A673 (cell line): ENCODE results near the gene TBCD. TPM values are rescaled to one million over a fixed set of nuclear protein-coding genes. Genes with fewer than 3 reads are reported as not detected.

ENCODE experiments used
- BruUV-seq: library from RNA; stranded (reverse); fragments of 400-500 nt; replicated peaks from 2 replicates; lab custom pipeline; 2021; lab: Mats Ljungman, UMichigan
- CTCF ChIA-PET: fragments of 300-600 bp; sonication (Branson Sonifier 250); formaldehyde crosslinking; loops from one replicate; lab custom pipeline; 2022; ENCODE audit warnings: antibody characterized with exemption; lab: Charles Lee
- POLR2A ChIA-PET: fragments of 300-600 bp; sonication (Branson Sonifier 250); formaldehyde crosslinking; loops from one replicate; lab custom pipeline; 2022; ENCODE audit warnings: antibody characterized with exemption; ENCODE audit not compliant: low non-redundant PET; lab: Charles Lee
- DNase-seq: peaks from one replicate; pipeline ENCODE4 v3.0.0-alpha.2; 2015; ENCODE audit warnings: low spot score
- H3K27ac ChIP-seq: fragments of 200-600 bp; sonication (generic); 2 replicates; pipeline ENCODE4 v1.5.1; 2016; ENCODE audit warnings: mixed run types, low read depth, mild to moderate bottlenecking, mixed read lengths, antibody characterized with exemption, low read length; ENCODE audit not compliant: poor library complexity, severe bottlenecking
- H3K27me3 ChIP-seq: fragments of 200-600 bp; sonication (generic); replicated peaks from 2 replicates; pipeline ENCODE4 v1.6.1; 2017; ENCODE audit warnings: mixed run types, low read depth, mild to moderate bottlenecking, mixed read lengths, antibody characterized with exemption, low read length; ENCODE audit not compliant: insufficient read depth, poor library complexity
- H3K36me3 ChIP-seq: fragments of 200-600 bp; sonication (generic); 2 replicates; pipeline ENCODE4 v1.6.1; 2016; ENCODE audit warnings: mixed run types, mild to moderate bottlenecking, mixed read lengths, antibody characterized with exemption, low read length; ENCODE audit not compliant: insufficient read depth, poor library complexity, severe bottlenecking
- H3K4me1 ChIP-seq: fragments of 200-600 bp; sonication (generic); 2 replicates; pipeline ENCODE4 v1.6.1; 2017; ENCODE audit warnings: mixed run types, mild to moderate bottlenecking, mixed read lengths, antibody characterized with exemption, low read length; ENCODE audit not compliant: insufficient read depth, poor library complexity, severe bottlenecking
- H3K4me3 ChIP-seq: fragments of 200-600 bp; sonication (generic); 2 replicates; pipeline ENCODE4 v1.5.1; 2016; ENCODE audit warnings: low read depth, mixed run types, mild to moderate bottlenecking, mixed read lengths, low read length; ENCODE audit not compliant: poor library complexity, severe bottlenecking
- H3K9me3 ChIP-seq: fragments of 200-600 bp; sonication (generic); 2 replicates; pipeline ENCODE4 v1.6.1; 2016; ENCODE audit warnings: mixed run types, low read depth, mild to moderate bottlenecking, mixed read lengths, antibody characterized with exemption, low read length; ENCODE audit not compliant: poor library complexity, severe bottlenecking
- EZH2 ChIP-seq: fragments of 200-600 bp; sonication (generic); IDR thresholded peaks from 2 replicates; pipeline ENCODE4 v1.6.1; 2017; ENCODE audit warnings: borderline replicate concordance, low read depth, mild to moderate bottlenecking, mixed read lengths, antibody characterized with exemption, low read length; ENCODE audit not compliant: poor library complexity, severe bottlenecking
- intact Hi-C: fragments of 100-400 bp; cut with micrococcal nuclease; formaldehyde crosslinking; loops from one replicate; pipeline ENCODE4 v1.10.0; 2022; ENCODE audit not compliant: unreplicated experiment
- total RNA-seq: library from RNA; stranded (reverse); gene quantifications from 2 replicates; pipeline ENCODE4 v1.2.3, GENCODE V29; 2021
- TF ChIP-seq, protein P1 (sequence below): fragments of 300-800, 200-600 bp; sonication (generic); conservative IDR thresholded peaks from 2 replicates; pipeline ENCODE4 v1.5.1; 2017; ENCODE audit warnings: low read depth, mild to moderate bottlenecking, antibody characterized with exemption, low read length, moderate library complexity, mixed read lengths

Gene TBCD
- total RNA-seq, 1 experiment from 2014 or later: 113 TPM

- TF ChIP-seq EZH2: no peak
- TF ChIP-seq, protein P1, sequence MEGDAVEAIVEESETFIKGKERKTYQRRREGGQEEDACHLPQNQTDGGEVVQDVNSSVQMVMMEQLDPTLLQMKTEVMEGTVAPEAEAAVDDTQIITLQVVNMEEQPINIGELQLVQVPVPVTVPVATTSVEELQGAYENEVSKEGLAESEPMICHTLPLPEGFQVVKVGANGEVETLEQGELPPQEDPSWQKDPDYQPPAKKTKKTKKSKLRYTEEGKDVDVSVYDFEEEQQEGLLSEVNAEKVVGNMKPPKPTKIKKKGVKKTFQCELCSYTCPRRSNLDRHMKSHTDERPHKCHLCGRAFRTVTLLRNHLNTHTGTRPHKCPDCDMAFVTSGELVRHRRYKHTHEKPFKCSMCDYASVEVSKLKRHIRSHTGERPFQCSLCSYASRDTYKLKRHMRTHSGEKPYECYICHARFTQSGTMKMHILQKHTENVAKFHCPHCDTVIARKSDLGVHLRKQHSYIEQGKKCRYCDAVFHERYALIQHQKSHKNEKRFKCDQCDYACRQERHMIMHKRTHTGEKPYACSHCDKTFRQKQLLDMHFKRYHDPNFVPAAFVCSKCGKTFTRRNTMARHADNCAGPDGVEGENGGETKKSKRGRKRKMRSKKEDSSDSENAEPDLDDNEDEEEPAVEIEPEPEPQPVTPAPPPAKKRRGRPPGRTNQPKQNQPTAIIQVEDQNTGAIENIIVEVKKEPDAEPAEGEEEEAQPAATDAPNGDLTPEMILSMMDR: no peak
- Histone ChIP-seq H3K27ac (no peak overlapping the region), H3K36me3 (peaks cover 13% of the 10 kb centered on the region), H3K9me3 (no peaks in the 10 kb centered on the region), H3K4me3 (no peak overlapping the region), H3K4me1 (peaks cover 11% of the 10 kb centered on the region), H3K27me3 (no peaks in the 10 kb centered on the region)
- ChIA-PET CTCF (no interaction called here), POLR2A (no interaction called here)
- DNase-seq: no peak
- BruUV-seq: no TSS peak
- intact Hi-C loops: no loop called here
Observed at GRCh38 chr17:82870541-82870940, 118.7 kb downstream of the TBCD start.

- H3K36me3 ChIP-seq: peaks cover 13% of the 10 kb centered on the region
- TF ChIP-seq, protein P1: no peak
- no peak for TF ChIP-seq EZH2
- no peaks in the 10 kb centered on the region for H3K9me3 ChIP-seq
- H3K27me3 ChIP-seq: no peaks in the 10 kb centered on the region
- no peak overlapping the region for H3K4me3 ChIP-seq
- H3K27ac ChIP-seq: no peak overlapping the region
- ChIA-PET CTCF (no interaction called here), POLR2A (no interaction called here)
- BruUV-seq: no TSS peak
- DNase-seq: no peak
- intact Hi-C loops: no loop called here
- H3K4me1 ChIP-seq: peaks cover 4% of the 10 kb centered on the region
Observed at GRCh38 chr17:82871056-82871775, 119.4 kb downstream of the TBCD start.

GRCh38 chr17:82871776-82872561 is 120.1 kb downstream of the TBCD start:
- Histone ChIP-seq H3K4me3 (no peak overlapping the region), H3K9me3 (no peaks in the 10 kb centered on the region), H3K36me3 (peaks cover 13% of the 10 kb centered on the region), H3K4me1 (no peaks in the 10 kb centered on the region), H3K27me3 (no peaks in the 10 kb centered on the region), H3K27ac (no peak overlapping the region)
- no peak for DNase-seq
- POLR2A ChIA-PET: interaction anchor here (0.6 kb wide), 1 partner anchor 142 kb away, joined by 3 read pairs; no protein-coding TSS in a partner anchor
- BruUV-seq: no TSS peak
- CTCF ChIA-PET: no interaction called here
- intact Hi-C loops: no loop called here
- TF ChIP-seq, protein P1: no peak
- TF ChIP-seq EZH2: no peak
